A673 (cell line): ENCODE measurements around the gene PCP2.

ENCODE experiments used
- EZH2 ChIP-seq: fragments of 200-600 bp; sonication (generic); IDR thresholded peaks from 2 replicates; pipeline ENCODE4 v1.6.1; 2017; ENCODE audit warnings: borderline replicate concordance, low read depth, mild to moderate bottlenecking, mixed read lengths, antibody characterized with exemption, low read length; ENCODE audit not compliant: poor library complexity, severe bottlenecking
- TF ChIP-seq, protein P1 (sequence below): fragments of 300-800, 200-600 bp; sonication (generic); conservative IDR thresholded peaks from 2 replicates; pipeline ENCODE4 v1.5.1; 2017; ENCODE audit warnings: low read depth, mild to moderate bottlenecking, antibody characterized with exemption, low read length, moderate library complexity, mixed read lengths

- TF ChIP-seq, protein P1, sequence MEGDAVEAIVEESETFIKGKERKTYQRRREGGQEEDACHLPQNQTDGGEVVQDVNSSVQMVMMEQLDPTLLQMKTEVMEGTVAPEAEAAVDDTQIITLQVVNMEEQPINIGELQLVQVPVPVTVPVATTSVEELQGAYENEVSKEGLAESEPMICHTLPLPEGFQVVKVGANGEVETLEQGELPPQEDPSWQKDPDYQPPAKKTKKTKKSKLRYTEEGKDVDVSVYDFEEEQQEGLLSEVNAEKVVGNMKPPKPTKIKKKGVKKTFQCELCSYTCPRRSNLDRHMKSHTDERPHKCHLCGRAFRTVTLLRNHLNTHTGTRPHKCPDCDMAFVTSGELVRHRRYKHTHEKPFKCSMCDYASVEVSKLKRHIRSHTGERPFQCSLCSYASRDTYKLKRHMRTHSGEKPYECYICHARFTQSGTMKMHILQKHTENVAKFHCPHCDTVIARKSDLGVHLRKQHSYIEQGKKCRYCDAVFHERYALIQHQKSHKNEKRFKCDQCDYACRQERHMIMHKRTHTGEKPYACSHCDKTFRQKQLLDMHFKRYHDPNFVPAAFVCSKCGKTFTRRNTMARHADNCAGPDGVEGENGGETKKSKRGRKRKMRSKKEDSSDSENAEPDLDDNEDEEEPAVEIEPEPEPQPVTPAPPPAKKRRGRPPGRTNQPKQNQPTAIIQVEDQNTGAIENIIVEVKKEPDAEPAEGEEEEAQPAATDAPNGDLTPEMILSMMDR: no peak
- TF ChIP-seq EZH2: no peak
Observed at GRCh38 chr19:7639863-7640348, 6.4 kb upstream of the PCP2 start.
